GM12873 (cell line): ENCODE results near the gene UBE2O.
A peak's percentile ranks its signal among the peaks of the same experiment; 100 is the strongest.

Experiments
- CTCF ChIP-seq: IDR thresholded peaks from 2 replicates; pipeline ENCODE4 v1.5.1; 2012; ENCODE audit warnings: low read depth, mild to moderate bottlenecking, moderate library complexity, low read length, control low read depth; ENCODE audit not compliant: insufficient read depth; ENCODE audit errors: missing control alignments

Gene UBE2O

GRCh38 chr17:76435751-76436150 lies 17.2 kb downstream of the UBE2O start:
- no peak for TF ChIP-seq CTCF

GRCh38 chr17:76434870-76435269 lies 18.1 kb downstream of the UBE2O start:
- no peak for TF ChIP-seq CTCF

GRCh38 chr17:76433693-76434092 lies 19.3 kb downstream of the UBE2O start:
- no peak for TF ChIP-seq CTCF

- TF ChIP-seq CTCF: peak; percentile 70
Measured at GRCh38 chr17:76432712-76433336, 20.1 kb downstream of the UBE2O start.

GRCh38 chr17:76432004-76432403 lies 20.9 kb downstream of the UBE2O start:
- no peak for TF ChIP-seq CTCF

GRCh38 chr17:76431509-76431908 lies 21.4 kb downstream of the UBE2O start:
- no peak for TF ChIP-seq CTCF

- no peak for TF ChIP-seq CTCF
Measured at GRCh38 chr17:76428511-76428910, 24.4 kb downstream of the UBE2O start.
